Mammary epithelial cell (primary cell): ENCODE measurements around the gene TMED4.

Experiments
- EZH2 ChIP-seq: IDR thresholded peaks from 2 replicates; pipeline ENCODE4 v1.6.1; 2012; ENCODE audit warnings: low read length, inconsistent platforms, borderline replicate concordance
- TF ChIP-seq, protein P1 (sequence below), 2 donors: IDR thresholded peaks in 1 of 2; conservative IDR thresholded peaks in 1 of 2; 2 replicates each; pipeline ENCODE4 v1.5.1; 2011 to 2012; ENCODE audit warnings: inconsistent platforms in 2 of 2, low read length in 2 of 2, mild to moderate bottlenecking in 2 of 2, control low read depth in 1 of 2, low read depth in 1 of 2; ENCODE audit not compliant: insufficient read depth in 1 of 2; ENCODE audit errors: extremely low read depth in 1 of 2

DNA sequence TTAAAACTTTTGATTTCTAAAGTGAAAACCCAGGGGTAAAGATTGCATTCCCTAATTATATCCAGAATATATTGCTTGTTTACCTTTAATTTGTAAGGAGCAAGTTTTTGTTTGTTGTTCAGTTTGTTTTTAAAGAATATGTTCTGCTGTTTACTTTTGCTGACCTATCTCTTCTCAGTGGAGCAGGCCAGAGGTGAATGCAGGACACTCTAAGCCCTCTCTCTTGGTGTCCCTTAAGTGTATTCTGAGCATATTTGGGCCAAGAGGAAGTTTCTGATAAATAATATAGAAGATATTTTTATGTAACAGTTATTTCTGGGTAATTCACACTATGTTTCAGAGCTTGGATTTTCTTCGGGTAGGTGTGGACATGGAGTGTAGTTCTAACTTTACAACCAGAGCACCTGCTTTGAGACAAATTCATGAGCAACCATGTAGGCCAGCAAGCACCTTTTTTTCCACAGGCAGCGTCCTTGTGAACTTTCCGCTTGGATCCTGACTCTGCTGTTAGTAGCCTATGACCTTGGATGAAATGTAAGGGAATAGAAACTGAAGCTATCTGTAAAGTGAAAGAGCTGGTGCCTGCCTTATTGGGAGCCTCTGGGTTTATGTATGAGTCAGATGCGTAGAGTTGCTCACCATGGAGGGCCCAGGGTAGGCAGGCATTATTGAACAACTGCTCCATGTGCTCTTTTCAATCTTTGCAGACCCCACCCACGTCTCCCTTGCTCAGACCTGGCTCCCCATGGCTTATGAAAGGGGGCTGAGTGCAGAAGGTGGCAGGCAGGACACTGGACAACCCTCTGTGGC, 40.5 kb upstream of the TMED4 start:
- TF ChIP-seq EZH2: no peak
- TF ChIP-seq, protein P1, sequence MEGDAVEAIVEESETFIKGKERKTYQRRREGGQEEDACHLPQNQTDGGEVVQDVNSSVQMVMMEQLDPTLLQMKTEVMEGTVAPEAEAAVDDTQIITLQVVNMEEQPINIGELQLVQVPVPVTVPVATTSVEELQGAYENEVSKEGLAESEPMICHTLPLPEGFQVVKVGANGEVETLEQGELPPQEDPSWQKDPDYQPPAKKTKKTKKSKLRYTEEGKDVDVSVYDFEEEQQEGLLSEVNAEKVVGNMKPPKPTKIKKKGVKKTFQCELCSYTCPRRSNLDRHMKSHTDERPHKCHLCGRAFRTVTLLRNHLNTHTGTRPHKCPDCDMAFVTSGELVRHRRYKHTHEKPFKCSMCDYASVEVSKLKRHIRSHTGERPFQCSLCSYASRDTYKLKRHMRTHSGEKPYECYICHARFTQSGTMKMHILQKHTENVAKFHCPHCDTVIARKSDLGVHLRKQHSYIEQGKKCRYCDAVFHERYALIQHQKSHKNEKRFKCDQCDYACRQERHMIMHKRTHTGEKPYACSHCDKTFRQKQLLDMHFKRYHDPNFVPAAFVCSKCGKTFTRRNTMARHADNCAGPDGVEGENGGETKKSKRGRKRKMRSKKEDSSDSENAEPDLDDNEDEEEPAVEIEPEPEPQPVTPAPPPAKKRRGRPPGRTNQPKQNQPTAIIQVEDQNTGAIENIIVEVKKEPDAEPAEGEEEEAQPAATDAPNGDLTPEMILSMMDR (conservative IDR thresholded peaks at IDR 0.05 in 1 of 2, IDR thresholded peaks at IDR 0.05 in 1 of 2; ENCODE audit: extremely low read depth in 1 of 2, insufficient read depth in 1 of 2, low read depth in 1 of 2, low read length in 2 of 2): no peak
